Measurements from ENCODE around the gene MED29. TPM values are rescaled to one million over a fixed set of nuclear protein-coding genes. Genes with fewer than 3 reads are reported as not detected.

The MED29 gene
- total RNA-seq, 4 donors from 2014 or later: 25.4 to 52.8 (median 41.0) TPM

GRCh38 chr19:39355253-39355652 lies 35.9 kb upstream of the MED29 start:
- Histone ChIP-seq H3K27me3 (no peaks in the 10 kb centered on the region), H3K36me3 (peaks cover 0 to 91% (median 8%) of the 10 kb centered on the region in 3 donors), H3K4me3 (no peak overlapping the region), H3K9me3 (no peaks in the 10 kb centered on the region), H3K27ac (no peak overlapping the region), H3K4me1 (peaks cover 0 to 7% (median 0%) of the 10 kb centered on the region in 4 donors)
- TF ChIP-seq CTCF (IDR thresholded peaks at IDR 0.05): no peak
- no peak for TF ChIP-seq POLR2A (IDR thresholded peaks at IDR 0.05)
- no peak for DNase-seq

GRCh38 chr19:39356073-39356472 lies 35.1 kb upstream of the MED29 start:
- TF ChIP-seq POLR2A (IDR thresholded peaks at IDR 0.05): no peak
- DNase-seq: no peak
- peaks cover 0 to 94% (median 8%) of the 10 kb centered on the region in 3 donors for H3K36me3 ChIP-seq
- H3K27ac ChIP-seq: no peak overlapping the region
- H3K9me3 ChIP-seq: no peaks in the 10 kb centered on the region
- peaks cover 0 to 4% (median 0%) of the 10 kb centered on the region in 4 donors for H3K4me1 ChIP-seq
- no peaks in the 10 kb centered on the region for H3K27me3 ChIP-seq
- no peak overlapping the region for H3K4me3 ChIP-seq

- Histone ChIP-seq H3K4me3 (no peak overlapping the region), H3K36me3 (peaks cover 0 to 94% (median 7%) of the 10 kb centered on the region in 3 donors), H3K27me3 (no peaks in the 10 kb centered on the region), H3K9me3 (no peaks in the 10 kb centered on the region), H3K27ac (no peak overlapping the region), H3K4me1 (no peaks in the 10 kb centered on the region)
- DNase-seq: no peak
- no peak for TF ChIP-seq CTCF (IDR thresholded peaks at IDR 0.05)
- TF ChIP-seq POLR2A (IDR thresholded peaks at IDR 0.05): no peak
Observed at GRCh38 chr19:39356647-39357046, 34.5 kb upstream of the MED29 start.

GRCh38 chr19:39359026-39359425 lies 32.2 kb upstream of the MED29 start:
- Histone ChIP-seq H3K4me3 (no peak overlapping the region), H3K27me3 (no peaks in the 10 kb centered on the region), H3K9me3 (no peaks in the 10 kb centered on the region), H3K36me3 (peaks cover 0 to 93% (median 5%) of the 10 kb centered on the region in 3 donors), H3K27ac (no peak overlapping the region), H3K4me1 (peaks cover 0 to 6% (median 3%) of the 10 kb centered on the region in 4 donors)
- DNase-seq: no peak
- TF ChIP-seq CTCF (IDR thresholded peaks at IDR 0.05): no peak
- TF ChIP-seq POLR2A (IDR thresholded peaks at IDR 0.05): no peak

- no peak for TF ChIP-seq POLR2A (IDR thresholded peaks at IDR 0.05)
- TF ChIP-seq CTCF (IDR thresholded peaks at IDR 0.05): no peak
- no peak for DNase-seq
- H3K4me1 ChIP-seq: peaks cover 0 to 6% (median 3%) of the 10 kb centered on the region in 4 donors
- no peak overlapping the region for H3K4me3 ChIP-seq
- H3K27me3 ChIP-seq: no peaks in the 10 kb centered on the region
- no peak overlapping the region for H3K27ac ChIP-seq
- no peaks in the 10 kb centered on the region for H3K9me3 ChIP-seq
- peaks cover 0 to 82% (median 5%) of the 10 kb centered on the region in 3 donors for H3K36me3 ChIP-seq
Observed at GRCh38 chr19:39360599-39360998, 30.6 kb upstream of the MED29 start.

GRCh38 chr19:39362682-39363657 lies 28.2 kb upstream of the MED29 start:
- Histone ChIP-seq H3K4me3 (no peak overlapping the region), H3K27me3 (no peaks in the 10 kb centered on the region), H3K27ac (peak overlapping the region; percentile 5 to 59 (median 42)), H3K4me1 (peaks cover 0 to 6% (median 3%) of the 10 kb centered on the region in 4 donors), H3K36me3 (peaks cover 0 to 71% (median 0%) of the 10 kb centered on the region in 3 donors), H3K9me3 (no peaks in the 10 kb centered on the region)
- DNase-seq: no peak
- TF ChIP-seq POLR2A (IDR thresholded peaks at IDR 0.05) (no peak), CTCF (IDR thresholded peaks at IDR 0.05) (no peak)

Measured in Peyer's patch (tissue), 4 donors.